DND-41 (cell line): ENCODE data around the gene GABARAPL1.
"Not testable (repeated sequence)": the region's sequence is repeated elsewhere in the genome, so short reads cannot be mapped to it uniquely, and the experiment has no call there.

Source experiments
- ATAC-seq: fragments of 200-7000 bp; cut with Tn5 transposase; 3 replicates; pipeline ENCODE4 v1.9.1; 2021; ENCODE audit warnings: low read depth; ENCODE audit not compliant: insufficient read depth
- DNase-seq: peaks from one replicate; pipeline ENCODE4 v3.0.0-alpha.2; 2020
- H2AFZ ChIP-seq: 2 replicates; pipeline ENCODE4 v1.6.0; 2012; ENCODE audit warnings: low read depth, low read length
- H3K27ac ChIP-seq: 2 replicates; pipeline ENCODE4 v1.5.1; 2012; ENCODE audit warnings: low read length, inconsistent platforms
- H3K27me3 ChIP-seq: fragments of 200-600 bp; sonication (generic); 2 replicates; pipeline ENCODE4 v1.6.0; 2012; ENCODE audit warnings: low read length, mild to moderate bottlenecking, inconsistent platforms; ENCODE audit not compliant: insufficient read depth, poor library complexity
- H3K36me3 ChIP-seq: 2 replicates; pipeline ENCODE4 v1.5.1; 2012; ENCODE audit warnings: low read length, inconsistent platforms; ENCODE audit not compliant: insufficient read depth
- H3K4me1 ChIP-seq: 2 replicates; pipeline ENCODE4 v1.5.1; 2012; ENCODE audit warnings: mild to moderate bottlenecking, low read length; ENCODE audit not compliant: insufficient read depth
- H3K4me2 ChIP-seq: 2 replicates; pipeline ENCODE4 v1.6.0; 2012; ENCODE audit warnings: mild to moderate bottlenecking, moderate library complexity, low read length, inconsistent platforms; ENCODE audit not compliant: insufficient read depth
- H3K4me3 ChIP-seq, 2 experiments: fragments of 200-600 bp in 1 of 2; shearing (Covaris generic) in 1 of 2; 2 replicates each; pipeline ENCODE4 v1.5.1; 2012 to 2016; ENCODE audit warnings: inconsistent platforms in 2 of 2, low read length in 2 of 2, mild to moderate bottlenecking in 2 of 2, low read depth in 1 of 2, moderate library complexity in 1 of 2
- H3K79me2 ChIP-seq: 2 replicates; pipeline ENCODE4 v1.6.0; 2012; ENCODE audit warnings: low read length, inconsistent platforms; ENCODE audit not compliant: insufficient read depth
- H3K9ac ChIP-seq: 2 replicates; pipeline ENCODE4 v1.6.0; 2012; ENCODE audit warnings: low read depth, mild to moderate bottlenecking, inconsistent platforms, low read length, moderate library complexity
- H3K9me3 ChIP-seq: 2 replicates; pipeline ENCODE4 v1.5.1; 2012; ENCODE audit warnings: low read length, moderate library complexity, mild to moderate bottlenecking, inconsistent platforms; ENCODE audit not compliant: insufficient read depth, severe bottlenecking
- H4K20me1 ChIP-seq: 2 replicates; pipeline ENCODE4 v1.6.0; 2012; ENCODE audit warnings: low read length; ENCODE audit not compliant: insufficient read depth
- EZH2 ChIP-seq: IDR thresholded peaks from 3 replicates; pipeline ENCODE4 v1.6.1; 2012; ENCODE audit warnings: borderline replicate concordance, low read depth, mild to moderate bottlenecking, moderate library complexity, low read length, inconsistent platforms; ENCODE audit not compliant: severe bottlenecking
- TF ChIP-seq, protein P1 (sequence below): IDR thresholded peaks from 2 replicates; pipeline ENCODE4 v1.5.1; 2012; ENCODE audit warnings: borderline replicate concordance, low read length, moderate library complexity, mild to moderate bottlenecking; ENCODE audit not compliant: poor library complexity, severe bottlenecking; ENCODE audit errors: extremely low read depth

The GABARAPL1 gene

DNA sequence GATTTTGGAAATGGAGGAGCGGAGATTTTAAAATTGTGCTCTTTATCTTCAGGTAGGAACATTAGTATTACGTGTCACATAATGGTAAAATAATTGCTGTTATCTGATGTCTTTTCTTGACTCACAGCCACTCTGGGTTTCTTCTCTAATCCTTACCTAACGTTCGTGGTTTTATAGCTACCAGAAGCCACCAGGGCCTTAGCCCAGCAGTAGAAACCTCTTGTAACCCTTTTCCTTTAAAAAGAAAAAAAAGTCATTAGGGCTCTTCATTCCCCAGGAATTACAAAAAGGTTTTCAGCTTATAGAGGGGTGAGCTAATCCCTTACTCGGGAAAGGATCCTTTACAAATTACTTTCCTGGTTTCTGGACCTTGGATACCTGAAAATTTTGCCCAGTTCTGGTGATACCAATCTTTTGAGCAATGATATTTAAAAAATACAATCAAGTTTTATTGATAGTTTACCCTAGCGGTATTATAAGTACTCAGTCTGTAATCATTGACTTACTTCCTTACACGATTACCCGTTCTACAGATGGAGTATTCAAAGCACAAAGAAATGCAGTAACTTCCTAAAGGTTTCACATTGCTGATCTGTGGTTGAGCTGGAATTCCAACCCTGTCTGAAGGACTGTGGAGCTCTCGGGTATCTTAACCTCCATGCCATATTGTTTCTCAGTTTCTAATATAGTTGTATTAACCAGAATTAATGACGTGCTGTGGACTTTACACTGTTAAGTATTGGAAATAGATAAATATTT, 1.6 kb downstream of the GABARAPL1 start:
- H3K9me3 ChIP-seq: no peaks in the 10 kb centered on the region
- peak overlapping the region in 1 of 2 experiments; percentile 95; a peak in 2 of 4 replicates for H3K4me3 ChIP-seq
- no peaks in the 10 kb centered on the region for H3K79me2 ChIP-seq
- DNase-seq (no peak), ATAC-seq (no peak)
- H3K4me1 ChIP-seq: peaks cover 38% of the 10 kb centered on the region
- no peak overlapping the region for H2AFZ ChIP-seq
- no peak overlapping the region for H3K27ac ChIP-seq
- TF ChIP-seq EZH2: no peak
- TF ChIP-seq, protein P1, sequence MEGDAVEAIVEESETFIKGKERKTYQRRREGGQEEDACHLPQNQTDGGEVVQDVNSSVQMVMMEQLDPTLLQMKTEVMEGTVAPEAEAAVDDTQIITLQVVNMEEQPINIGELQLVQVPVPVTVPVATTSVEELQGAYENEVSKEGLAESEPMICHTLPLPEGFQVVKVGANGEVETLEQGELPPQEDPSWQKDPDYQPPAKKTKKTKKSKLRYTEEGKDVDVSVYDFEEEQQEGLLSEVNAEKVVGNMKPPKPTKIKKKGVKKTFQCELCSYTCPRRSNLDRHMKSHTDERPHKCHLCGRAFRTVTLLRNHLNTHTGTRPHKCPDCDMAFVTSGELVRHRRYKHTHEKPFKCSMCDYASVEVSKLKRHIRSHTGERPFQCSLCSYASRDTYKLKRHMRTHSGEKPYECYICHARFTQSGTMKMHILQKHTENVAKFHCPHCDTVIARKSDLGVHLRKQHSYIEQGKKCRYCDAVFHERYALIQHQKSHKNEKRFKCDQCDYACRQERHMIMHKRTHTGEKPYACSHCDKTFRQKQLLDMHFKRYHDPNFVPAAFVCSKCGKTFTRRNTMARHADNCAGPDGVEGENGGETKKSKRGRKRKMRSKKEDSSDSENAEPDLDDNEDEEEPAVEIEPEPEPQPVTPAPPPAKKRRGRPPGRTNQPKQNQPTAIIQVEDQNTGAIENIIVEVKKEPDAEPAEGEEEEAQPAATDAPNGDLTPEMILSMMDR: no peak
- no peaks in the 10 kb centered on the region for H3K36me3 ChIP-seq
- H4K20me1 ChIP-seq: no peaks in the 10 kb centered on the region
- no peak overlapping the region for H3K9ac ChIP-seq
- H3K27me3 ChIP-seq: peaks cover 10% of the 10 kb centered on the region
- peak overlapping the region; percentile 100 for H3K4me2 ChIP-seq

DNA sequence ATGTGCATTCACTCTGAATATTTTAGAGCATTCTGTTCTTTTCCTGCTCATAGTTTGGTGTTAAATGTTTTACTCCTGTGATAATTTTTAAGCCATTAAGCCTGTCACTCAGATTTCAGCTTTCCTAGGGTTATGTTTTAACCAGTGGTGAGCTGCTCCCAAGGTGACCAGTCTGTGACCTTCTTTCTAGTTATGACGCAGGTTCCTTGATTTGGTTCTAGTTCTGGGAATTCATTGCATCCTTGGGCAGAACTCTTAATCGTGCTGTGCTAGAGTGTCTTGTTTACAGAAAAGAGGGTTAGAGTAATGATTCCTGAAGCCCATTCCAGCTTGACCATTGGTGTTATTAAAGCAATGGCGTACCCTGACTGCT, 2.2 kb downstream of the GABARAPL1 start:
- Histone ChIP-seq H4K20me1 (no peaks in the 10 kb centered on the region), H3K27ac (no peak overlapping the region), H2AFZ (no peak overlapping the region), H3K4me1 (peaks cover 38% of the 10 kb centered on the region), H3K27me3 (peaks cover 10% of the 10 kb centered on the region), H3K9me3 (no peaks in the 10 kb centered on the region), H3K4me2 (peak overlapping the region; percentile 16; the same call in 1 of the 2 replicates), H3K4me3 (no peak overlapping the region), H3K9ac (no peak overlapping the region), H3K36me3 (no peaks in the 10 kb centered on the region), H3K79me2 (no peaks in the 10 kb centered on the region)
- TF ChIP-seq, protein P1: no peak
- TF ChIP-seq EZH2: no peak
- DNase-seq: no peak
- ATAC-seq: no peak

DNA sequence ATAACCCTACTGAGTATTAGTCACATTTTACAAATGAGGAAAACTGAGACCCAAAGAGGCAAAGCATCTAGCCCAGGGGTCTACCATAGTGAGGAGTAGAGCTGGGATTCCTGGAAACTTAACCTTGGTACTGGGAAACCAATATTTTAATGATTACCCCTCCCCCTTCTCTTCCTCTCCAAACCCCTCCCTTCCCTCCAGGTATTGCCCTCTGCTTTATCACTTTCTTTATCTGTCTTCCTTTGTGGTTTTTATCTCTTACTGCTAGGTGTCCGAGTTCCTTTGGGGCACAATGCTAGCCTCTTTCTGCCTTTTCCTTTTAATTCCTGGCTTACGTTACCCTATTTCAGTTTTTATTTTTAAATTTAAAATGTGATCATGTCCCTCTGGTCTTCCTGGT, 2.8 kb downstream of the GABARAPL1 start:
- Histone ChIP-seq H3K27ac (no peak overlapping the region), H3K27me3 (peaks cover 10% of the 10 kb centered on the region), H3K9ac (no peak overlapping the region), H3K4me1 (peaks cover 38% of the 10 kb centered on the region), H3K9me3 (no peaks in the 10 kb centered on the region), H3K4me3 (no peak overlapping the region), H3K4me2 (peak overlapping the region; percentile 2; the same call in 1 of the 2 replicates), H2AFZ (no peak overlapping the region), H4K20me1 (no peaks in the 10 kb centered on the region), H3K36me3 (0 out of 2 replicates have a peak, but pooled peaks cover 1% of the 10 kb centered on the region), H3K79me2 (no peaks in the 10 kb centered on the region)
- DNase-seq (no peak), ATAC-seq (no peak)
- no peak for TF ChIP-seq EZH2
- TF ChIP-seq, protein P1: no peak

DNA sequence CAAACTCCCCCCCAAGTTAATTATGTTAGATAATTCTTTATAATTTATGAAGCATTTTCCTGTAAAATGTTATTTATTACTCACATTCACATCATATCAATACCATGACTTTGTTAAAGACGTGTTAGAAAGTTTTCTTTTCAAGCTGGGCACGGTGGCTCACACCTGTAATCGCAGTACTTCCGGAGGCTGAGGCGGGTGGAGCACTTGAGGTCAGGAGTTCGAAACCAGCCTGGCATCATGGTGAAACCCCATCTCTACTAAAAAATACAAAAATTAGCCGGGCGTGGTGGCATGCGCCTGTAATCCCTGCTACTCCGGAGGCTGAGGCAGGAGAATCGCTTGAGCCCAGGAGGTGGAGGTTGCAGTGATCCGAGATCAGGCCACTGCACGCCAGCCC, 3.3 kb downstream of the GABARAPL1 start:
- DNase-seq, H3K4me2 ChIP-seq, H3K9me3 ChIP-seq, H3K27ac ChIP-seq, H3K27me3 ChIP-seq, H2AFZ ChIP-seq, H3K79me2 ChIP-seq, H3K4me3 ChIP-seq, H3K9ac ChIP-seq, ATAC-seq, H3K36me3 ChIP-seq, H4K20me1 ChIP-seq: not testable (repeated sequence)
- H3K4me1 ChIP-seq: peaks cover 38% of the 10 kb centered on the region
